K562 (cell line): ENCODE data around the gene BCHE.

ENCODE experiments used
- CEBPZ ChIP-seq: fragments of 150-350 bp; IDR thresholded peaks from 2 replicates; pipeline ENCODE4 v1.6.1; 2014; ENCODE audit warnings: low read depth, mild to moderate bottlenecking, low read length, borderline replicate concordance
- KAT8 ChIP-seq: fragments of 450-650 bp; IDR thresholded peaks from 2 replicates; pipeline ENCODE4 v1.6.1; 2016; ENCODE audit warnings: low read depth, mild to moderate bottlenecking
- NR3C1 ChIP-seq: sonication (generic); formaldehyde crosslinking; IDR thresholded peaks from 2 replicates; pipeline ENCODE4 v1.8.1; 2022; ENCODE audit warnings: missing genetic modification reagents
- ZNF316 ChIP-seq: fragments of 450-650 bp; IDR thresholded peaks from 2 replicates; pipeline ENCODE4 v1.6.1; 2016
- ZNF41 ChIP-seq: fragments of 250-450 bp; sonication (Bioruptor Pico); conservative IDR thresholded peaks from 2 replicates; pipeline ENCODE4 v1.4.0; 2020; ENCODE audit warnings: mild to moderate bottlenecking
- TF ChIP-seq, protein P1 (sequence below): sonication (generic); formaldehyde crosslinking; IDR thresholded peaks from 2 replicates; pipeline ENCODE4 v1.8.1; 2022; ENCODE audit warnings: missing genetic modification reagents

DNA sequence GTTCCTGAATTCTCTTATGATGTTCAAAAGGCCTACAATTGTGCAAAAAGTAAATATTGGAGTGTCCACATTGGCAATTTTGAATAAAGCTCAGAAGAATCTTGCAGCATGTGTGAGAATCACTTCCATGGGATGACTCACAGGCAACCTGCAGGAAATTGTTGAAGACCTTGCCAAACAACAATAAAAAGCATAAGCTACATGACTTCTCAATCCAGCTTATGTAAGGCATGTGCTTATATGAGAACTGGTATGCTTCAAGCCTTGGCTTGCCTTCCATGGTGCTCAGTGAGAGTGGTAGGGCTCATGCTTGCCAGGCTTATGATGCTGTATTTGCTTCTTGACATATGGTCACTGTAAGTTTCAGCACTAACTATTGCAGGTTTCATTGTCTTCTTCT is 18.4 kb upstream of the BCHE start:
- TF ChIP-seq, protein P1, sequence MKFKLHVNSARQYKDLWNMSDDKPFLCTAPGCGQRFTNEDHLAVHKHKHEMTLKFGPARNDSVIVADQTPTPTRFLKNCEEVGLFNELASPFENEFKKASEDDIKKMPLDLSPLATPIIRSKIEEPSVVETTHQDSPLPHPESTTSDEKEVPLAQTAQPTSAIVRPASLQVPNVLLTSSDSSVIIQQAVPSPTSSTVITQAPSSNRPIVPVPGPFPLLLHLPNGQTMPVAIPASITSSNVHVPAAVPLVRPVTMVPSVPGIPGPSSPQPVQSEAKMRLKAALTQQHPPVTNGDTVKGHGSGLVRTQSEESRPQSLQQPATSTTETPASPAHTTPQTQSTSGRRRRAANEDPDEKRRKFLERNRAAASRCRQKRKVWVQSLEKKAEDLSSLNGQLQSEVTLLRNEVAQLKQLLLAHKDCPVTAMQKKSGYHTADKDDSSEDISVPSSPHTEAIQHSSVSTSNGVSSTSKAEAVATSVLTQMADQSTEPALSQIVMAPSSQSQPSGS (CRISPR knock-in tag): no peak
- no peak for TF ChIP-seq NR3C1
- no peak for TF ChIP-seq ZNF41 (CRISPR knock-in tag)
- TF ChIP-seq CEBPZ: no peak
- no peak for TF ChIP-seq ZNF316
- no peak for TF ChIP-seq KAT8
